GM12873 (cell line): ENCODE results near the gene SHROOM2.

Experiments
- TF ChIP-seq, protein P1 (sequence below): IDR thresholded peaks from 2 replicates; pipeline ENCODE4 v1.5.1; 2012; ENCODE audit warnings: low read depth, mild to moderate bottlenecking, moderate library complexity, low read length, control low read depth; ENCODE audit not compliant: insufficient read depth; ENCODE audit errors: missing control alignments

Gene SHROOM2

DNA sequence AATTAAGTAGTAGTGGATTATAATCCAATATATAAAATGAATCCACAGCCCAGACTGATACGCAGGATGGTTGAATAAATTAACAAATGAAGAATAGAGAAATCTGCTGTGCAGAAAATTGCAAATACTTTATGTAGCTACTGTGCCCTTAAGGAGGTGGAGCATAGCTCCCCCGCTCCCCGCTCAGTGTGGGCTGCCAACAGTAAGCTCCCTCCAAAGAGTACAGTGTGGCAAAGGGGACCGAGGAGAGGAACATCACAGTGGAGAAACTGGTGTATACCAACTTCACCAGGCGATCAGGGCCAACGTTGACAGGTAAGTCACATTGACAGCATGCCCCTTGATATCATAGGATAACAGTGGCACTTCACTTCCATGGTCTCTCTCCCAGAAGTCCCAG lies 123.0 kb downstream of the SHROOM2 start:
- TF ChIP-seq, protein P1, sequence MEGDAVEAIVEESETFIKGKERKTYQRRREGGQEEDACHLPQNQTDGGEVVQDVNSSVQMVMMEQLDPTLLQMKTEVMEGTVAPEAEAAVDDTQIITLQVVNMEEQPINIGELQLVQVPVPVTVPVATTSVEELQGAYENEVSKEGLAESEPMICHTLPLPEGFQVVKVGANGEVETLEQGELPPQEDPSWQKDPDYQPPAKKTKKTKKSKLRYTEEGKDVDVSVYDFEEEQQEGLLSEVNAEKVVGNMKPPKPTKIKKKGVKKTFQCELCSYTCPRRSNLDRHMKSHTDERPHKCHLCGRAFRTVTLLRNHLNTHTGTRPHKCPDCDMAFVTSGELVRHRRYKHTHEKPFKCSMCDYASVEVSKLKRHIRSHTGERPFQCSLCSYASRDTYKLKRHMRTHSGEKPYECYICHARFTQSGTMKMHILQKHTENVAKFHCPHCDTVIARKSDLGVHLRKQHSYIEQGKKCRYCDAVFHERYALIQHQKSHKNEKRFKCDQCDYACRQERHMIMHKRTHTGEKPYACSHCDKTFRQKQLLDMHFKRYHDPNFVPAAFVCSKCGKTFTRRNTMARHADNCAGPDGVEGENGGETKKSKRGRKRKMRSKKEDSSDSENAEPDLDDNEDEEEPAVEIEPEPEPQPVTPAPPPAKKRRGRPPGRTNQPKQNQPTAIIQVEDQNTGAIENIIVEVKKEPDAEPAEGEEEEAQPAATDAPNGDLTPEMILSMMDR, result no peak

- TF ChIP-seq, protein P1, result no peak
Measured at GRCh38 chrX:9911487-9911886, 125.3 kb downstream of the SHROOM2 start.

- TF ChIP-seq, protein P1, result no peak
Measured at GRCh38 chrX:9912351-9913145, 126.3 kb downstream of the SHROOM2 start.

- TF ChIP-seq, protein P1, result no peak
Measured at GRCh38 chrX:9913146-9913433, 126.9 kb downstream of the SHROOM2 start.

GRCh38 chrX:9917861-9918260 lies 131.6 kb downstream of the SHROOM2 start:
- TF ChIP-seq, protein P1, result no peak

- TF ChIP-seq, protein P1, result no peak
Measured at GRCh38 chrX:9919632-9920172, 133.5 kb downstream of the SHROOM2 start.

DNA sequence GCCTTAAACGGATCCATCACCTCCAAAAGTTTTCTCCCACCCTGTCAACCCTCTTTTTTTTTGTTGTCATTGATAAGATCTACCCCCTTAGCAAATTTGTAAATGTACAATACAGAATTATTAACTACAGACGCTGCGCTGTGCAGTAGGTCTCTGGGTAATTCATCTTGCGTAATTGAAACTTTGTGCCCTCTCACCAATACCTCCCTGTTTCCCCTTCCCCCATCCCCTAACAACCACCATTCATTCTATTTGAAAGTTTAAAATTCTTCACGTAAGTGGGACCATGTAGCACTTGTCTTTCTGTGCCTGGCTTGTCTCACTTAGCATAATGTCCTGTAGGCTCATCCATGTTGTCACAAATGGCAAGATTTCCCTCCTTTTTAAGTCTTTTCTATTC lies 135.2 kb downstream of the SHROOM2 start:
- TF ChIP-seq, protein P1, result no peak
